GM18867 (cell line): Measurements from ENCODE around the gene ACSL6.

Experiments
- ATAC-seq: cut with Tn5 transposase; IDR thresholded peaks from one replicate; pipeline ENCODE4 v1.9.1; 2021; ENCODE audit warnings: mild to moderate bottlenecking, moderate library complexity; ENCODE audit not compliant: unreplicated experiment

Gene ACSL6

DNA sequence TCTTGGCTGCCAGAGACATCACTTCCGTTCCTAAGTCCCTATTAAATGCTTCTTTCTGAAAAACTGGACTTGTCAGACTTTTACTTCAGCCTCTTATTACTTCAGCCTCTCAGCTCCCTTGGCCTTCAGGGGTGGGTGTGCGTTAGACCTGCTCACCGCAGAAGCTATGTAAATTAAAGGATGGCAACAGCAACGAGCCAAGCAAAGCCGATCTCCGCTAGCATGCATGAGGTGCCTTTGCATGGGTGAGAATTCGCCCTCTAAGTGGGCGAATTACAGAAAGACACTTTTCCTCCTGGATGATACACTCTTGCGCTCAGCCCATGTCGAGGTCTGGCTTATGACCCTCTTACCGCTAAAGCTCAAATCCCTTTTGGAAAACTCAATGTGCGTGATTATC is 38.1 kb upstream of the ACSL6 start:
- ATAC-seq = no peak

DNA sequence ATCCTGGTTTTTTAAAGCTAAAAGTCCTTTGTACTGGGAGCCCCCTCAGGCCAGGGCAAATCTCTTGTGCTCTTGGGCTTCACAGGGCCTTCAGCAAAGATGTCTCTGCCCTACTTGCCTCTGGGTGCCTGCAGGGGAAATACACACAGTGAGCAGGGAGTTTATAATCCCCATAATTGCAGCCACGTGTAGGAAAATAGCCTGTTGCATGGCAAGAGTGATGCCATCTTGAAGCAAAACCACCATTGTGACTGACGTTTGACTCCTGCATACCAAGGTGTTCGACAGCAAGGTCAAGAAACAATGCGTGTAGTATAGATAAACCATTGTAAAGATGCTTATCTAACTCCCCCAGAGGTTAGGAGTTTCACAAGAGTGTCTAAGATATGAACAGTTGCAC is 37.6 kb upstream of the ACSL6 start:
- ATAC-seq = no peak

DNA sequence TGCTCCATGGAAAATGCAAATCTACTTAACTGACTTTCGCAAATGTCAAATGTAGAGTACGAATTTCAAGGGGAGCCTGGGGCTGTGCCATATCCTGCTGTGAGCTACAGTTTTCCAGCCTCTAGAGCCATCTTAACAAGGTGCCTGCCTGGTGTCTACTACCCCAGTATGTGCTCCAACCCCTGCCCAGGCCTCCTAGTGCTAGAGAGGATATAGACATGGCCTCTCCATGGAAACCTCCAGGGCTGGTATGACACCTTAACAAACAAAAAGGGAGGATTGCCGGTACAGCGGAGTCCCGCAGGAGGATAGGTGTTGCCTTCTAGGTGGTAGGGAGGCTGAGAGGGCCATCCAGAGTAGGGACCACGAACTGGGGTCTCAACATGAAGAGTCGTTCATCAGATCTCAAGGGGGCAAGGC is 35.4 kb upstream of the ACSL6 start:
- ATAC-seq = no peak

DNA sequence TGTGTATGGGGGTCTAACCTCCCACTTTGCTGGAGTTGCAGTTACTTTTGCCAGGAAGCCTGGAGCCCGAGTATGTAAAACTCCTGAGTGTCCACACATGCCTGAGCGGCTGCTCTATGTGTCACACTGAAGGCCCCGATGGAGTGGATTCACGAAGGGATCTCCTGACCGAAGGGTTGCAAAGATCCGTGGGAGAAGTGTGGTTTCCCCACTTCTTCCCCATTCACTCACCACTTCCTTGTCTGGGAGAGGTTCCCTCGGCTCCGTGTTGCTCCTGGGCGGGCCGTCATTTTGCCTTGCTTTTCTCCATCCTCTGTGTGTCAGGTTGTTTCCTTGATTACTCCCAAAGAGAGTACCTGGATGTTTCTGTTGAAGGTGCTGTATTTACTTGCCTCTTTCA is 32.7 kb upstream of the ACSL6 start:
- ATAC-seq = no peak

DNA sequence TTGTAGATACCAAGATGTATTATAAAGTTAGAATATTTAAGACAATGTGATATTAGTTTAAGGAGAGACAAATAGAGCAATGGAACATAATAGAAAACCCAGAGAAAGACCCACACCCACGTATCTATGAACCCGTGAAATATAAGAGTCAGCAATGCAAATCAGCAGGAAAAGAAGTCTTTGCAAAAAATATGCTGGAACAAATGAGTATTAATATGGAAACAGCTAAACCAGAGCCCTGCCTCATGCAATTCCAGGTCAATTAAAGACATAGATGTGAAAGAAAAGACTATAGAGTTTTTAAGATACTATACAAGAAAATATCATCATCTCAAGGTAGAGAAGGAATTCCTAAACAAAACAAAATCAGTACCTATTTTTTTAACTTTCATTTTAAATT is 25.9 kb upstream of the ACSL6 start:
- no peak for ATAC-seq

DNA sequence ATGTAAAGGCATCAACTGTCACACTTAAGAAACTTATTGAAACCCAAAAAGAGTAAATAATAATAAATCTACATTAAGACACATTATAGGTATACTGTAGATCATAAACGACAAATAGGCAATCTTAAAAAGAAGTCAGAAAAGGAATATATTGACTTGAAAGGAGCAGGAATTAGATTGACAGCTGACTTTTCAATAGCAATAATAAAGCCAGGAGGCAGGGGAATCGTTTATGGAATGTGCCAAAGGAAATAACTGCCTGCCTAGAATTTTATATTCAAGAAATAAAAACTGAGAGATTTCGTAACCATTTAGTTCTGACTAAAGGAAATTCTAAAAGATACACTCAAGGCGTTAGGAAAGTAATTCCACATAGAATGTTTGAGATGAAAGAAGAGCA is 21.7 kb upstream of the ACSL6 start:
- ATAC-seq = no peak

DNA sequence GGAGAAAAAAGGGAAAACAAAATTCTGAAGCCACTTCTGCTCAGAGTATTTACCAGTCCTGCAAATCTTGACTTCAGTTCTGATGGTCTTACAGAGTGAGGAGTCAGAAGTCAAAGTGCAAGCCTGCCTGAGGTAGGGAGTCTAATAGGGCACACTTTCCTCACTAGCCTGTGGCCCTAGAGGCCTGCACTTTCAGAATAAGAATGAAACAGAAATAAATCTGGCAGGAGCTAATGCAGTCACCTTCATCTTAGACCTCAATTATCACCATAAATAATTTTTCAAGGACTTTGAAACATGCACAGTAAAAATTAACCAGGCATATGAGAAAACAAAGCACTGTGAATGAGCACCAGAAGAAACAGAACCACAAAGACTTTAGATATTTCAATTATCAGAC is 20.7 kb upstream of the ACSL6 start:
- ATAC-seq = no peak

DNA sequence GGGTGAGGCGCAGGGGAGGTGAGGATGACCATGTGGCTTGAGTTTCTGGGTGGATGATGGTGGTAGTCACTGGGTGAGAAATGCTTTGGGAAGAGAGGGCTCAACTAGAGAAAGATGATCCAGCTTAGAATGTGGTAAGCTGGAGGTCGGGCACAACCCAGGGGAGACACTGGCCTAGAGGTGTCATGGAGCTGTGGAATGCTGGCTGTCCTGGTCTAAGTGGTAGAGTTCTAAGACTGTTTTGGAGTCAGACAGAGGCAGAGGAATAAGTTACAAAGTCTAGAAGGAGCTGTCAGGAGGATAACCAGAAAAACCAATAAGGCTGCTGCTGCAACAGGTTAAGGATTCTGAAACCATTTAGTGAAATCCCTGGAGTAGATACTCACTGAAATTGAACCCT is 19.2 kb upstream of the ACSL6 start:
- no peak for ATAC-seq

DNA sequence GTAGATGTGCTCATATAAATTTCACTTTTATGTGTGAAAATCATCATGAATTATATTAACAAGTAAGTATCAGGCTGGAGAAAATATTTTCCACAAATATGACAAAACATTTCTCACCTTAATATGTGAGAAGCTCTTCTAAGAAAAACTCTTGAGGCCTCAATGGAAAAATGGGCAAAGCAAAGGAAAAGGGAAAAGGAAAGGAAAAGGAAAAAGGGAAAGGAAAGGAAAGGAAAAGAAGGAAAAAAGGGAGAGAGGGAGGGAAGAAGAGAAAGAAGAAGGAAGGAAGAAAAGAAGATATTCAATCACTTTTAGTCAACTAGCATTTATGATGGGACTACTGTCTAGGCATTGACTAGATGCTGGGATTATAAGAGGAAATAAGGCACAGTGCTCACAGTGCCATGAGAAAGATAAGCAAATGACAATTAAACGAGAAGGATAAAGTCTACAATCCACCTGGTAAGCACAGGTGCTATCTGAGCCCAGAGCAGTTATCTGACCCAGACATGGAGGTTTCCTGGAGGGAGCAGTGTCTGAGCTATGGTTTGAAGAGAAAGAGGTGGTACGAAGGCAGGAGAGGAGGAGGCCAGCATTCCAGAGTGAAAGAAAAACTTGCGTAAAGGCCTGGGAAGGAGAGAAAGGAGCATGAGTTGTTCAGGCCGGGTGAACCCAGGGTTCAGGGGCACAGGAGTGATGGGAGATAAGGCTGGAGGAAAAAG is 18.3 kb upstream of the ACSL6 start:
- no peak for ATAC-seq

DNA sequence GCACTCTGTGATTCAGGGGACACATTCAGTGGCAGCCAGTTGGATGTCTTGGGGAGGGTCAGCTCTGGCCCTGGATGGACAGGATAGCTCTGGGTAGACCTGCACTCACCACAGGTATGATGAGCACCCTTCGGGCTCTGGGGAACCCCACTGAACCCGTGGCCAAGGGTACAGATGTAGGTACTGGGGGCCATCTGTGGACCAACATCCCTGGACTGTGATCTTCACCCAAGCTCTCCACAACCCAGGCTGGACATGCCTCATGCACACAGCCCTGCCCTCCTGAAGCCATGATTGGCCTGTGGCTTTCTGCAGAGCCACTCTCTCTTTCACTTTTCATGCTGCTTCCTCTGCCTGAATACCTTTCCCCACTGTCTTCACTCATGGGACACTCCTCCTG is 15.6 kb upstream of the ACSL6 start:
- ATAC-seq = peak; percentile 61

DNA sequence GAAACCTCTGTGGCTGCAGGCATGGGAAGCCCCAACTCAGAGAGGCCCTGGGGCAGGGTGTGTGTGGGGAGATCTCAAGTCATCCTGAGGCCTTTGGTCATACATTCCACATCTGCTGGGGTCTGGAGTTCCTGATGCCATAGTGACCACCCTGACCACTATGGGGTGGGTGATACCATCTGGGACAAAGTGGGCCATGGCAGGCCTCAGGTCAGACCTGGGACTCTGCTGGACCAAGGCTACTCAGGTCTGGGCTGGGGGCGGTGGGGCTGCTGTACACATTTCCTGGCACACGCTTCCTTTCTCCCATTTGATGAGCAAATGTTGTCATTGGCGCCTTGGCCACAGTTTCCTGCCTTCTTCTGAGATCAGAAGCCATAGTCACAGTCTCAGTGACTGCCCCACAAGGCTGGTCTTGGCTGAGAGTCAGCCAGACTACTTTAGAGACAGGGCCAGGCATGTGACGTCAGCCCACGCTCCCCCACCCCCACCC is 15.1 kb upstream of the ACSL6 start:
- no peak for ATAC-seq

DNA sequence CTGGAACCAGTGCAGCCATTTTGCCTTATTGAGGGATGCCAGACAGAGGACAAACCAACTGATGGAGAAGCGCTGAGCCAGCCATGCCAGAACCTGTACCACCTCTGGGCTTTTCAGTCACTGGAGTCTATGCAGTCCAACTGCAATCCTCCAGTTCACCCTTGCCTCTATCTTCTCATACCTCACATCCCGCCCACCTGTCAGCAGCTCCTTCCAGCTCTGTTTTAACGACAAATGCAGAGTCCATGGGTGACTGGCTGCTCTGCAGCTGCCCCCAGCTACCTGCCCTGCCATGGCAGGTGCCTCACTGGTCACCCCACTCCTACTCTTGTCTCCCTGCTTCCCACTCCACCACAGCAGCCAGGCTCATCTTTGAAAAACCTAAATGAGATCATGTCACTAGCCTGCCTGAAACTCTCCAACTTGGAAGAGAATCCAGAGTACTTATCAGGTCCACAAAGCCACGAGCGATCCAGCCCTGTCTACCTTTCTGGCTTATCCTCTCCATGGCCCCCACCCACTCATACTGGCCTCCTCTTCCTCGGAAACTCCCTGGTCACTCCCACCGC is 14.0 kb upstream of the ACSL6 start:
- no peak for ATAC-seq

DNA sequence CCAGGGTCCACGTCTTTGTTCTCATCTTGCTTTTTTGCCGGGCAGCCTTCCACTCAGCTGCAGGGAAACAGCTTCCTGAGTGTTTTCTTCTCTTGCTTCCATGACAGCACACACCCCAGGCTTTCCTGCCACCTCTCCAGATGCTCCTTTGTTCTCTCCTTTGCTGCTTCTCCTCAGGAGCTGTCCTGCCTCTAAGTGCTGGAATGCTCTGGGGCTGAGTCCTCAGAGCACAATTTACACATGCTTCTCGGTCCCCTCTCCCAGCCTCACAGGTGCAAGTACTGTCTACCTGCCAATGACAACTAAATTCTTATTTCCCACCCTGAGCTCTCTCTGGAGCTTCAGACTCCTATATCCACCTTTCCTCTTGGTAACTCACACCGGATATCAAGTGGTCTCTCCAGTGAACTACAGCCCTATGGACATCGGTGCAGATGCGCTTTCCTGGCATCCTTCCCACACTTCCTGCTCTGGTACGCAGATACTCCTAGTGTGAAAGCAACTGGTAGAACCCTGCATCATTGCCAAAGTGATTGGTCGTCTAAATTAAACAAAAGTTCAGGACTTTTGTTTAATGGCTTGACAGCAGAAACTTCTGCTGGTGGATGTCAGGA is 13.4 kb upstream of the ACSL6 start:
- no peak for ATAC-seq

DNA sequence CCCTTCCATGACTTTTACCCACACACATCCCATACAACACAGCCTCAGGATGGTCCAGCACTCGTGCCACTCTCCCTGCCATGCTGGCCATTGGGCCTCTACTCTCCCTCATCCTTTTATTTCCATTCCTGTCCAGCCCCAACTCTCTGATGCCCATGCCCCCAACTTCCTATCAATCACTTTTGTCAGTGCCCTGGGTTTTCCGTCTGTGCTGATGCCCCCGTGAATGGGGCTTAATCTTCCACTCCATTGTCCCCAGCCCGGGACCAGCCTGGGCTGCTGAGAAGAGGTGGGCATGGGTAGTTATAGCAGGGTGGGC is 12.6 kb upstream of the ACSL6 start:
- no peak for ATAC-seq

DNA sequence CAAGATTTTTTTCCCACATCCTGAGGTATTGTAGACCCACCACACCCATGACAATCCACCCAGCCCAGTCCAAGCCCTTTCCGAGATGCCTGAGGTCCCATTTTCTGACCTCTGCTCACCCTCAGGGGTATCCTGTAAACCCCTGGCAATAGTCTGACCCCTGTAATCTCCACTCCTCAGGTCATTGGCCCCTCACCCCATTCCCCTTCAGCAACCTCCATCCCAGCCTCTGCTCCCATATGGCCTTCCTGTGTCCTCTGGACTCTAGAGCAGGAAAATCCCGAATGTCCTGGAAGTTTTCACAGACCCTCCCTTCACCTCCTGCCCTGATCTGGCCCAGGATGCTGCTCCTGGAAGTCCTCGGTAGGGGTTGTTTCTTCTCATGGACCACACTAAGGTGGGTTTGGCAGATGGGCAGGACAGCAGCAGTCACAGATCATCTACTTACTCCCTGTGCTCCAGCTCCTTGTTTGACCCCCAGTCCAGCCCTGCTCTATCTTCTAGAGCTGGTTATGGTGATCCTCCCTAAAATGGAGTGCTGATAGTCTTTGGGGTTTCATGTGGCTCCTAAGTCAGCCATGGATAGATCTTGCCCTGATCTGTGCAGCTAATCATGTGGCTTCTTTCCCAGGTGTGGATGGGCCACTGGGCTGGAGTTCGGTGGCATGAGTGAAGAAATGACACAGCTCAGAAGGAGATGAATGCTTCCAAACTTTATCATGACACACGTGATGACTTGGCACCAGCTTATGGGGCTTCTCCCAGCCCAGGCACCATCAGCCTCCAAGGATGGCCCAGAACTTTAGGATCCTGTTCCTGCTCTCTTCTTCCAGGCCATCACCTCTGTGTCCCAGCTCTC is 12.0 kb upstream of the ACSL6 start:
- no peak for ATAC-seq

DNA sequence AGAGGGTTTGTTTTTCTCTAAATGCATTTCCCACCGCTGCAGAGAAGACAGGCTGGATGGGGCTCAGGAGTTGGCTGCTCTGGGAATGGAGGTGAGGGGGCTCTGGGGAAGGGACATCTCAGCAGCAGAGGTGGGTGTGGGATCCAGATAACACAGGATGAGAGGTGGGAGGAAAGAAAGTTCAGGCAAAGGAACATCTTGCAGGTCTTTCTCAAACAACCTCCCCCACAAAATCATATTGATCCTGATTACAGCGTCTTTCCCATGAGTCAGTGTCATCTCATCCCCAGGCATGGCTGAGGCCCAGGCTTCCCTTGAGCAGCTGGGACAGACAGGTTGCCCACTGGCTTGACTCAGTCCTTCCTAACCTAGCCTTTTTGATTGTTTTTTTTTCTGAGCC is 11.3 kb upstream of the ACSL6 start:
- ATAC-seq = no peak

DNA sequence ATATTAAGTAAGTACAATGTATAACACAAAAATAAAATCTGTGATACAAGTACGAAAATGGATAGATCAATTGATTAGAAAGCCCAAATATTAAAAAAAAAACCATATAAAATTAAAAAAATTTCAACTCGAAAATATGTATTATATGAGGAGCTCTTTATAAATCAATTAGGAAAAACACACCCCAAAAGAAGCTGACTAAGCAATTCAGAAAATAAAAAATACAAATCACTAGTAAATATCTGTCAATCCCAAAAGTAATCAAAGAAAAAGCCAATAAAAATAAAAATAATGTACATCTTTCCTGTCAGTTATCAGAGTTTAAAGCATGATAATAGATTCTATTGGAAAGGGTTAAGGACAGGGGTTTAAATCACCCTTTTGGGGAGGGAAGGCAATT is 10.2 kb upstream of the ACSL6 start:
- ATAC-seq = no peak

DNA sequence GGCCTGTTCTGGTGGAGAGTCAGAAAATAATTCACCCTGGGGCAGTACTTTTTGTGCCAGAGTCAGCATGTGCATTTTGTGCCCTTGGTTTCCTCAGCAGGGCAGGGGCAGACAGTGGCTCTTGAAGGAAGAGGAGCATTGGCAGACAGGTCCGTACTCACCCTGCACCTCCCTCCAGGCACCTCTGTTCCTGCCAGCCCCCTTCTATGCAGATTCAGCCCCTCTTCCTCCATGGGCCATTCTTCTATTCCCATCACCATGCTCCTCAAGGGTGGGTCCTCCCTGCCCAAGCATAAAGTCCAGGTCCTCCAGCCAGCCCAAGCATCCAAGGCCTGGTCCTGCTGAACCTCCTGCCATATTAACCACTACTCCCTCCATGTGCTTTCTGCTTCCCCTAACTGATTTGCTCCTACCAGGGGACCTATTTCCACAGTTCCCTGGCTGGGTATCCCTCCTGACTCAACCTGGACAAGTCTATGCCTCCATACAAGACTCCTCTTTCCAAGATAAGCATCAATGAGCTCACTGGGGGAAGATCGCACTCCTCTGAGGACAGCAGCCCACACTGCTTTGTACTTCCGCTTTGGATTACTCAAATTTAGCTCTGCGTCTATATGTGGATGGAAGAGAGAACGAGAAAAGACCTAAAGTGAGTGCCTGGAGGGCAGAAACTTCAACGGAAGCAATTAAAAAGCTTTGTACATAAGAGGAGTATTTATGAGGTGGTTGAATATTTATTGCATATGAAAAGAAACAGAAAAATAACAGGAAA is 9.3 kb upstream of the ACSL6 start:
- peak; percentile 16 for ATAC-seq

DNA sequence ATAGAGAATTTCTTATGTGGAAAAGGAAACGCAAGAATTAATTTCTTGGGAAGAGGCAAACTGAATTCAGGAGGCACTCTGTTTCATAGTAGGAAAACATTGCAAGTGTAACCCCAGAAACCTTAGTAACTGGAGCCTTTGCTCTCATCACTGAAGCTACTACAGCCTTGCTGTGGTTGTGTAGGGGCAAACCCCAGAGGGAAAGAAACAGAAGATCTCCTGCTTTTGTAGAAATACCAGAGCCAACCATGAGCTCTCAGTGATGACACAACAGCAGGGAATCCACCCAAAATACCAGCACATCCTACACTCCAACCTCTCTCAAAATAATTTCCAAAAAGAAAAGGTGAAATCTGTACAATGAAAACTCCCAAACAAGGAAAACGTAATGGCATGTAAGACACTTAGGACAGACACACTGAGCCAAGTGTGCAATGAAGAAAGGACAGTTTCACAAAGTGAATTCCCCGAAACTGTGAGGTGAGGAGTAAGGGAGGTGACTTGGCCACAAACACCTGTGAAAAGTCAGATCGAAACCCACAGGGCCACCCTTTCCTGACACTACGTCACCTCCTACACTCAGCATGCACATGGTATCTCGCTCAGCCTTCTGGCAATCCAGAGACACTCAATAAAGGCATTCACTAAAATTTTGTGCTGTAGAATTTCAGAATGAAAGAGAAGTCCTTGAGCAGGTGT is 8.5 kb upstream of the ACSL6 start:
- peak; percentile 98 for ATAC-seq

DNA sequence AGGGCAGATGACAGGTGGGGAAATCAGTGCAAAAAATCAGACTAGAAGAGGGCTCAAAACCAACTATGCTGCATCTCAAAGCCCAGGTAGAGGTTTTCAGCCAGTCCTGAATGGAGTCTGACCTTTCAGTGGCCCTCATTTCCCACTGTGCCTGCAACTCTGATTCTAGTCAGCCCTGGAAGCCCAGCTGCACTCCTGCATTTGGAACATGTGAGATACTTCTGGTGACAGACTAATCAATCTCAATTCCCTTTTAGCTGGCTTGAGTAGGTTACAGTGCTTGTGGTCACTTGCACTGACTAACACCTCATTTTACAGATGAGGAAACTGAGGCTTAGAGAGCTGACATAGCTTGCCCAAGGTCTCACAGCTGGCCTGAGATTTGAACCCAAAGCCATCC is 7.9 kb upstream of the ACSL6 start:
- ATAC-seq = peak; percentile 39
